ENCODE measurements around the gene MARCHF6.

GRCh38 chr5:10352430-10353240 is 860 bp upstream of the MARCHF6 start:
- TF ChIP-seq MAX (CRISPR knock-in tag; IDR thresholded peaks at IDR 0.05) (no peak), PRDM15 (CRISPR knock-in tag; IDR thresholded peaks at IDR 0.05) (no peak), CREB1 (CRISPR knock-in tag; IDR thresholded peaks at IDR 0.05) (no peak), CTCF (IDR thresholded peaks at IDR 0.05) (no peak), SMAD3 (CRISPR knock-in tag; IDR thresholded peaks at IDR 0.05; ENCODE audit: borderline replicate concordance) (no peak), CREM (CRISPR knock-in tag; IDR thresholded peaks at IDR 0.05) (no peak), MYBL2 (CRISPR knock-in tag; IDR thresholded peaks at IDR 0.05) (no peak), PREB (CRISPR knock-in tag; IDR thresholded peaks at IDR 0.05; ENCODE audit: borderline replicate concordance) (no peak), TCF7 (CRISPR knock-in tag; IDR thresholded peaks at IDR 0.05; ENCODE audit: low read depth) (no peak)

All from WTC11 (cell line).